Adrenal gland (tissue), 12 donors: ENCODE results near the gene ATXN1. TPM values are rescaled to one million over a fixed set of nuclear protein-coding genes. Genes with fewer than 3 reads are reported as not detected.

Experiments used
- DNase-seq, 7 donors: peaks; one replicate each; pipeline ENCODE4 v3.0.0-alpha.2; 2019 to 2020
- H3K27ac ChIP-seq, 5 donors: fragments of 200-600 bp; sonication (generic) in 4 of 5; 1 replicate in 3 of 5; 2 replicates in 2 of 5; pipeline versions ENCODE4 v1.5.1 to v1.8.0; 2016 to 2020; ENCODE audit warnings: mild to moderate bottlenecking in 1 of 5
- H3K27me3 ChIP-seq: fragments of 200-600 bp; 2 replicates; pipeline ENCODE4 v1.8.0; 2021
- H3K36me3 ChIP-seq, 2 donors: fragments of 200-600 bp; replicated peaks in 1 of 2; 1 replicate in 1 of 2; 2 replicates in 1 of 2; pipeline versions ENCODE4 v1.5.1 to v1.8.0; 2018 to 2022
- H3K4me1 ChIP-seq, 2 donors: fragments of 200-600 bp; replicated peaks in 1 of 2; 1 replicate in 1 of 2; 2 replicates in 1 of 2; pipeline versions ENCODE4 v1.5.1 to v1.8.0; 2018 to 2021
- H3K4me3 ChIP-seq, 4 donors: fragments of 200-600 bp; sonication (generic) in 3 of 4; one replicate each; pipeline ENCODE4 v1.5.1; 2016 to 2018
- H3K9me3 ChIP-seq, 3 donors: fragments of 200-600 bp; sonication (generic) in 1 of 3; replicated peaks in 1 of 3; 1 replicate in 2 of 3; 2 replicates in 1 of 3; pipeline versions ENCODE4 v1.5.1 to v1.8.0; 2016 to 2021
- POLR2A ChIP-seq, 2 donors: fragments of 450-650 bp; IDR thresholded peaks; one replicate each; pipeline ENCODE4 v1.6.1; 2017; ENCODE audit warnings: antibody characterized with exemption in 2 of 2, mild to moderate bottlenecking in 2 of 2, moderate library complexity in 1 of 2
- WGBS, 4 donors: extraction: QIAGEN DNeasy Blood & Tissue Kit in 2 of 4; methylation state at CpG; one replicate each; pipeline versions ENCODE4 v1.1.5 to v1.1.7; 2013 to 2017; 5-methylcytosine and 5-hydroxymethylcytosine counted together
- intact Hi-C, 2 donors: fragments of 100-400 bp; cut with DNase I; formaldehyde crosslinking; loops; one replicate each; pipeline versions ENCODE4 v1.14.1 to v1.15.0; 2022 to 2023
- polyA plus RNA-seq, 3 donors: library from polyadenylated mRNA; stranded (reverse); fragments of 200-250 nt in 2 of 3; fragments of 350-450 nt in 1 of 3; fragmentation: Illumina TruSeq in 1 of 3; extraction: RNeasy Lipid Tissue Mini Kit (QIAGEN cat#74804) in 1 of 3; gene quantifications; one replicate each; pipeline ENCODE4 v1.2.3, GENCODE V29; 2013 to 2014
- total RNA-seq, 9 donors: library from RNA; depleted of rRNA in 4 of 9; stranded (reverse); fragments of >200 nt in 4 of 9; fragments of 120-200 nt in 1 of 9; fragmentation: NEBNext Ultra II Directional in 1 of 9; extraction: Animal tissue kit (Norgen Biotek cat#: 25700) in 1 of 9; gene quantifications; one replicate each; pipeline versions ENCODE4 v1.1.0 to v1.2.4, GENCODE V29; 2013 to 2023
- TF ChIP-seq, protein P1 (sequence below), 6 experiments: fragments of 450-650 bp in 4 of 6; fragments of 200-600 bp in 2 of 6; sonication (generic) in 1 of 6; IDR thresholded peaks; 1 replicate in 5 of 6; 2 replicates in 1 of 6; pipeline versions ENCODE4 v1.5.1 to v1.8.0; 2016 to 2021; ENCODE audit warnings: antibody characterized with exemption in 6 of 6, mild to moderate bottlenecking in 2 of 6, moderate library complexity in 1 of 6
- donor health status: healthy with polysubstance abuse.
- donor health status: Bipolar disorder and iron deficiency.
- donor health status: DM: yes; HTN: yes; CAD: no.
- donor health status: DM: no; HTN: no; CAD: no.
- donor health status: DM: no; HTN: no; CAD: no.
- donor health status: DM: yes; HTN: yes; CAD: no.

Gene ATXN1
- total and polyA plus RNA-seq, 12 donors = 3.4 to 51.3 (median 25.4) TPM

DNA sequence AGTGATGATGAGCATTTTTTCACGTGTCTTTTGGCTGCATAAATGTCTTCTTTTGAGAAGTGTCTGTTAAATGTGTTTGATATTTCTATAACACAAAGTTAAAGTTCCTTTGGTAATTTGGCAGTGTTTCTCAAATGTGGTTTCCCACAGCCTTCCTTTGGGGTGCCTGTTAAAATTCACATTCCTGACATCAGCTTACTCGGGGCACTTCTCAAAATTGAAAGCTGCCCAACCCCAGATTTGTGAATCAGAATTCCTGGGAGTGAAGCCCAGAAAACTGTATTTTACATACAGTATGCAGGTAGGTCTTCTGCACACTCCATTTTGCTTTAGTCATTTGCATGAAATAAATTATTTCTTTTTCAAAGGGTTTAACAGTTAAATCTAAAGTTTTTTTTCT is 315.0 kb downstream of the ATXN1 start:
- WGBS, 4 donors = 58 to 73% (median 63%) methylated on average over 2 of the region's 2 CpGs
- H3K9me3 ChIP-seq = no peaks in the 10 kb centered on the region
- TF ChIP-seq POLR2A (IDR thresholded peaks at IDR 0.05) = no peak
- TF ChIP-seq, protein P1, sequence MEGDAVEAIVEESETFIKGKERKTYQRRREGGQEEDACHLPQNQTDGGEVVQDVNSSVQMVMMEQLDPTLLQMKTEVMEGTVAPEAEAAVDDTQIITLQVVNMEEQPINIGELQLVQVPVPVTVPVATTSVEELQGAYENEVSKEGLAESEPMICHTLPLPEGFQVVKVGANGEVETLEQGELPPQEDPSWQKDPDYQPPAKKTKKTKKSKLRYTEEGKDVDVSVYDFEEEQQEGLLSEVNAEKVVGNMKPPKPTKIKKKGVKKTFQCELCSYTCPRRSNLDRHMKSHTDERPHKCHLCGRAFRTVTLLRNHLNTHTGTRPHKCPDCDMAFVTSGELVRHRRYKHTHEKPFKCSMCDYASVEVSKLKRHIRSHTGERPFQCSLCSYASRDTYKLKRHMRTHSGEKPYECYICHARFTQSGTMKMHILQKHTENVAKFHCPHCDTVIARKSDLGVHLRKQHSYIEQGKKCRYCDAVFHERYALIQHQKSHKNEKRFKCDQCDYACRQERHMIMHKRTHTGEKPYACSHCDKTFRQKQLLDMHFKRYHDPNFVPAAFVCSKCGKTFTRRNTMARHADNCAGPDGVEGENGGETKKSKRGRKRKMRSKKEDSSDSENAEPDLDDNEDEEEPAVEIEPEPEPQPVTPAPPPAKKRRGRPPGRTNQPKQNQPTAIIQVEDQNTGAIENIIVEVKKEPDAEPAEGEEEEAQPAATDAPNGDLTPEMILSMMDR (IDR thresholded peaks at IDR 0.05) = no peak
- H3K4me3 ChIP-seq = no peak overlapping the region
- no peaks in the 10 kb centered on the region for H3K27me3 ChIP-seq
- DNase-seq = no peak
- intact Hi-C loops = no loop called here
- H3K27ac ChIP-seq = no peak overlapping the region
- H3K4me1 ChIP-seq = no peaks in the 10 kb centered on the region
- no peaks in the 10 kb centered on the region for H3K36me3 ChIP-seq

DNA sequence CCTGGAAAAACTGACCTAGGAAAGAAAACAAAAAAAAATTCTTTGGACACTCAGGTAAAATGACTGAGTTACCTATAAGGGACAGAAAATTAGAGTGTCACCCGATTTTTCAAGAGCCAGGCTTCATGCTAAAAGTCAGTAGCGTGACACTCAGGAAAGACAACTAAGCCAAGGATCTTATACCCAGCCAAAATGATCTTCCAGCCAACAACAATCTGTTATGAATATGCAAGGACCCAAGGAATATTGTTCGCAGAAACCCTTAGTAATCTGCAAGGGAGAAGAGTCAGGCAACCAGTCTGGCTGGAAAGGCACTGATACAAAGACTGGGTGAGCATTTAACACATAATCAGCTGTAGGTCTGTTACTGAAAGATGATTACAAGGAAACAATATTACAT is 319.2 kb downstream of the ATXN1 start:
- TF ChIP-seq, protein P1 (IDR thresholded peaks at IDR 0.05) = no peak
- no peak for TF ChIP-seq POLR2A (IDR thresholded peaks at IDR 0.05)
- WGBS, 4 donors = 93 to 98% (median 97%) methylated on average over 3 of the region's 3 CpGs
- Histone ChIP-seq H3K27me3 (no peaks in the 10 kb centered on the region), H3K36me3 (no peaks in the 10 kb centered on the region), H3K4me3 (no peak overlapping the region), H3K9me3 (no peaks in the 10 kb centered on the region), H3K4me1 (peaks cover 11 to 14% of the 10 kb centered on the region in 2 donors), H3K27ac (no peak overlapping the region)
- no peak for DNase-seq
- intact Hi-C loops = no loop called here

DNA sequence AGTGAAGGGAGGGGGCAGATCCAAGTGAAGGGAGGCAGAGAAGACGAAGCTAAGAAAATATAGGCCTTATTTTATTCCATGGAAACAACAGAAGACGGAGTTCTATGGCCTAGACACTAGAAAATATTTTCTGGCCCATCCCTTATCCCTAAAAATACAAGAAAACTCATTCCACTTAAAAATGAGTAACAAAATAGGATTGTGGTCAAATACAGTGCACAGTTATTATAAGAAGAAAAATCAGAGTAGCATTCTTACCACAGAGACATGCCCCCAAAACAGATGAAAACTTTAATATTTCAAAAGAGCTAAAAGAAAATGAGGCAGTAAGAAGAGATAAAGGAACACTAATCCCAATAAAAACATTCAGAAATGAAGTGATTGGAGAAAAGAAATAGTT is 320.0 kb downstream of the ATXN1 start:
- H3K27ac ChIP-seq = no peak overlapping the region
- H3K9me3 ChIP-seq = no peaks in the 10 kb centered on the region
- peaks cover 11 to 14% of the 10 kb centered on the region in 2 donors for H3K4me1 ChIP-seq
- H3K4me3 ChIP-seq = no peak overlapping the region
- H3K36me3 ChIP-seq = no peaks in the 10 kb centered on the region
- H3K27me3 ChIP-seq = no peaks in the 10 kb centered on the region
- intact Hi-C loops = no loop called here
- 76 to 90% (median 83%) methylated on average over 2 of the region's 2 CpGs for WGBS, 4 donors
- no peak for TF ChIP-seq POLR2A (IDR thresholded peaks at IDR 0.05)
- TF ChIP-seq, protein P1 (IDR thresholded peaks at IDR 0.05) = no peak
- no peak for DNase-seq

DNA sequence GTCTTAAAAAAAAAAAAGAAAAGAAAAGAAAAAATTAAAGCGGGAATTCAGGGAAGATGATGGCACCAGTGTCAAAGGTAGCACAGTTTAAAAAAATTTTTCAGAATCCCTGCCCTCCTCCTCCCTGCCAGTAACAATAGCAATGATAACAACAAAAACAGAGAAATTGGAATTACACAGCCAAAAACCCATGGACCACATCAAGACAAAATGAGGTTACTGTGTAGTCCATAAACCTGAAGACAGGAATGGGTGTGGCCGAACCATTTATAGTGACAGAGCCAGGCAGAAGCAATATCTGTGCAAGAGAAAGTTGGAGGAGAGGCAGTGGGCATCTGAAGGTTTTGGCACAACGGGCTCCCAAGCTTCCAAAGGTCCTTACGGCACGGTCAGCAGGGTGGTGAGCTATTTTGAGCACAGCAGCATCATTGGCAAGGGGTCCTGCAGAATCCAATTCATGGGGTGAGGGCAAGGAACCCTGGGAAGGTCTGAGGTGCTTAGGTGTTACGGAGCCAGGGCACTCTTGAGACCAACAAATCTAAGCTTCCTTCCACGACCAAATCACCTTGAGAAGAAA is 320.5 kb downstream of the ATXN1 start:
- Histone ChIP-seq H3K27ac (no peak overlapping the region), H3K4me1 (peaks cover 11 to 14% of the 10 kb centered on the region in 2 donors), H3K27me3 (no peaks in the 10 kb centered on the region), H3K4me3 (no peak overlapping the region), H3K9me3 (no peaks in the 10 kb centered on the region), H3K36me3 (no peaks in the 10 kb centered on the region)
- DNase-seq = no peak
- intact Hi-C loops = no loop called here
- no peak for TF ChIP-seq POLR2A (IDR thresholded peaks at IDR 0.05)
- TF ChIP-seq, protein P1 (IDR thresholded peaks at IDR 0.05) = no peak
- 92 to 95% (median 94%) methylated on average over 7 of the region's 7 CpGs for WGBS, 4 donors
